ENCODE measurements around the gene LDLR.
"Not testable (repeated sequence)": the region's sequence is repeated elsewhere in the genome, so short reads cannot be mapped to it uniquely, and the experiment has no call there.

The LDLR gene

GRCh38 chr19:11078893-11079292 lies 10.4 kb upstream of the LDLR start:
- no peaks in the 10 kb centered on the region for H3K36me3 ChIP-seq (ENCODE audit: low read depth)
- ATAC-seq (ENCODE audit: low read depth) (no peak), DNase-seq (ENCODE audit: low spot score) (no peak)
- TF ChIP-seq, protein P1, sequence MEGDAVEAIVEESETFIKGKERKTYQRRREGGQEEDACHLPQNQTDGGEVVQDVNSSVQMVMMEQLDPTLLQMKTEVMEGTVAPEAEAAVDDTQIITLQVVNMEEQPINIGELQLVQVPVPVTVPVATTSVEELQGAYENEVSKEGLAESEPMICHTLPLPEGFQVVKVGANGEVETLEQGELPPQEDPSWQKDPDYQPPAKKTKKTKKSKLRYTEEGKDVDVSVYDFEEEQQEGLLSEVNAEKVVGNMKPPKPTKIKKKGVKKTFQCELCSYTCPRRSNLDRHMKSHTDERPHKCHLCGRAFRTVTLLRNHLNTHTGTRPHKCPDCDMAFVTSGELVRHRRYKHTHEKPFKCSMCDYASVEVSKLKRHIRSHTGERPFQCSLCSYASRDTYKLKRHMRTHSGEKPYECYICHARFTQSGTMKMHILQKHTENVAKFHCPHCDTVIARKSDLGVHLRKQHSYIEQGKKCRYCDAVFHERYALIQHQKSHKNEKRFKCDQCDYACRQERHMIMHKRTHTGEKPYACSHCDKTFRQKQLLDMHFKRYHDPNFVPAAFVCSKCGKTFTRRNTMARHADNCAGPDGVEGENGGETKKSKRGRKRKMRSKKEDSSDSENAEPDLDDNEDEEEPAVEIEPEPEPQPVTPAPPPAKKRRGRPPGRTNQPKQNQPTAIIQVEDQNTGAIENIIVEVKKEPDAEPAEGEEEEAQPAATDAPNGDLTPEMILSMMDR (IDR thresholded peaks at IDR 0.05; ENCODE audit: poor library complexity, severe bottlenecking): no peak
- no peak overlapping the region for H3K4me3 ChIP-seq (ENCODE audit: severe bottlenecking)
- H3K4me1 ChIP-seq (ENCODE audit: insufficient read depth, poor library complexity, severe bottlenecking): peaks cover 4% of the 10 kb centered on the region
- no peak overlapping the region for H3K27ac ChIP-seq (ENCODE audit: poor library complexity, severe bottlenecking)
- no peaks in the 10 kb centered on the region for H3K9me3 ChIP-seq (ENCODE audit: severe bottlenecking)
- H3K27me3 ChIP-seq (ENCODE audit: insufficient read depth, poor library complexity, severe bottlenecking): no peaks in the 10 kb centered on the region

DNA sequence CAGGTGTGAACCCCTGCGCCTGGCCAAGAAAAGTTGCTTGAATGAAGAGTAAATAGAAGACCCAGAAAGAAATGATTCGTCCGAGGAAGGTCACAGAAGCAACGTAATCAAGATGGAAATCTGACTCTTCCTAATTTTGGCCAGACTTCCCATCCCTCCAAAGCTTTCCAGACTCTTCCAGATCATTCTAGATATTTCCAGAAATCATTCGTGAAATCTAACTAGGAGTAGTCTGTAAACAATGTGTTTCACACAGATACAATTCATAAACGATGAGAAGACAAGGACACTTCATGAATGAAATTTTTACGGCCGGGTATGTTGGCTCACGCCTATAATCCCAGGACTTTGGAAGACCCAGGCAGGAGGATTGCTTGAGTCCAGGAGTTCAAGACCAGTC lies 9.3 kb upstream of the LDLR start:
- Histone ChIP-seq H3K27me3 (ENCODE audit: insufficient read depth, poor library complexity, severe bottlenecking) (no peaks in the 10 kb centered on the region), H3K4me3 (ENCODE audit: severe bottlenecking) (no peak overlapping the region), H3K27ac (ENCODE audit: poor library complexity, severe bottlenecking) (no peak overlapping the region), H3K9me3 (ENCODE audit: severe bottlenecking) (no peaks in the 10 kb centered on the region), H3K4me1 (ENCODE audit: insufficient read depth, poor library complexity, severe bottlenecking) (peaks cover 15% of the 10 kb centered on the region), H3K36me3 (ENCODE audit: low read depth) (no peaks in the 10 kb centered on the region)
- TF ChIP-seq, protein P1 (IDR thresholded peaks at IDR 0.05; ENCODE audit: poor library complexity, severe bottlenecking): no peak
- DNase-seq (ENCODE audit: low spot score): no peak
- ATAC-seq (ENCODE audit: low read depth): no peak

- Histone ChIP-seq H3K9me3 (ENCODE audit: severe bottlenecking) (no peaks in the 10 kb centered on the region), H3K4me3 (ENCODE audit: severe bottlenecking) (no peak overlapping the region), H3K4me1 (ENCODE audit: insufficient read depth, poor library complexity, severe bottlenecking) (peaks cover 38% of the 10 kb centered on the region), H3K36me3 (ENCODE audit: low read depth) (peaks cover 35% of the 10 kb centered on the region), H3K27ac (ENCODE audit: poor library complexity, severe bottlenecking) (peak overlapping the region; percentile 97), H3K27me3 (ENCODE audit: insufficient read depth, poor library complexity, severe bottlenecking) (no peaks in the 10 kb centered on the region)
- TF ChIP-seq, protein P1 (IDR thresholded peaks at IDR 0.05; ENCODE audit: poor library complexity, severe bottlenecking): no peak
- DNase-seq (ENCODE audit: low spot score) (no peak), ATAC-seq (ENCODE audit: low read depth) (no peak)
Observed at GRCh38 chr19:11087870-11088505, 1.3 kb upstream of the LDLR start.

DNA sequence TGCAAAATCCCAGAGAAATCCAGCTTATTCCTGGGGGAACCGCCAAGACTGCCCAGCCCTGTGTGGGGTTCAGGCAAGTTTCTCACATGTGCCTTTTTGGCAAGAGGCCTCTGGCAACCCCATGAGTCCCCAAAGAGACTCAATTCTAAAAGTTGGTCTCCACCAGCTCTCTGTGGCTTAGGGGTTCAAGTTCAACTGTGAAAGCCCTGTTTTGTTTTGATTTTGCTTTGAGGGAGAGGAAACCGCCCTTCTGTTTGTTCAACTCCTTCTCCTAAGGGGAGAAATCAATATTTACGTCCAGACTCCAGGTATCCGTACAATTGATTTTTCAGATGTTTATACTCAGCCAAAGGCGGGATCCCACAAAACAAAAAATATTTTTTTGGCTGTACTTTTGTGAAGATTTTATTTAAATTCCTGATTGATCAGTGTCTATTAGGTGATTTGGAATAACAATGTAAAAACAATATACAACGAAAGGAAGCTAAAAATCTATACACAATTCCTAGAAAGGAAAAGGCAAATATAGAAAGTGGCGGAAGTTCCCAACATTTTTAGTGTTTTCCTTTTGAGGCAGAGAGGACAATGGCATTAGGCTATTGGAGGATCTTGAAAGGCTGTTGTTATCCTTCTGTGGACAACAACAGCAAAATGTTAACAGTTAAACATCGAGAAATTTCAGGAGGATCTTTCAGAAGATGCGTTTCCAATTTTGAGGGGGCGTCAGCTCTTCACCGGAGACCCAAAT lies 583 bp upstream of the LDLR start:
- no peak for ATAC-seq (ENCODE audit: low read depth)

DNA sequence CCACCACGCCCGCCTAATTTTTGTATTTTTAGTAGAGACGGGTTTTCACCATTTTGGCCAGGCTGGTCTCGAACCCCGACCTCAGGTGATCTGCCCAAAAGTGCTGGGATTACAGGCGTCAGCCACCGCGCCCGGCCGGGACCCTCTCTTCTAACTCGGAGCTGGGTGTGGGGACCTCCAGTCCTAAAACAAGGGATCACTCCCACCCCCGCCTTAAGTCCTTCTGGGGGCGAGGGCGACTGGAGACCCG lies 676 bp downstream of the LDLR start:
- peaks cover 41% of the 10 kb centered on the region for H3K4me1 ChIP-seq (ENCODE audit: insufficient read depth, poor library complexity, severe bottlenecking)
- not testable (repeated sequence) for H3K27me3 ChIP-seq (ENCODE audit: insufficient read depth, poor library complexity, severe bottlenecking); DNase-seq (ENCODE audit: low spot score); H3K9me3 ChIP-seq (ENCODE audit: severe bottlenecking); ATAC-seq (ENCODE audit: low read depth)
- H3K4me3 ChIP-seq (ENCODE audit: severe bottlenecking): peak overlapping the region; percentile 78
- peaks cover 54% of the 10 kb centered on the region for H3K36me3 ChIP-seq (ENCODE audit: low read depth)
- peak overlapping the region; percentile 97 for H3K27ac ChIP-seq (ENCODE audit: poor library complexity, severe bottlenecking)

More for the DNA sequence above, 583 bp upstream of the LDLR start:
- Histone ChIP-seq H3K4me1 (ENCODE audit: insufficient read depth, poor library complexity, severe bottlenecking) (peaks cover 43% of the 10 kb centered on the region), H3K36me3 (ENCODE audit: low read depth) (peaks cover 42% of the 10 kb centered on the region), H3K9me3 (ENCODE audit: severe bottlenecking) (no peaks in the 10 kb centered on the region), H3K27ac (ENCODE audit: poor library complexity, severe bottlenecking) (peak overlapping the region; percentile 97), H3K4me3 (ENCODE audit: severe bottlenecking) (peak overlapping the region; percentile 78), H3K27me3 (ENCODE audit: insufficient read depth, poor library complexity, severe bottlenecking) (no peaks in the 10 kb centered on the region)
- TF ChIP-seq, protein P1 (IDR thresholded peaks at IDR 0.05; ENCODE audit: poor library complexity, severe bottlenecking): no peak
- DNase-seq (ENCODE audit: low spot score): no peak

Data from RWPE2 (cell line).